DND-41 (cell line): ENCODE measurements around the gene SYCP2.

Experiments
- ATAC-seq: fragments of 200-7000 bp; cut with Tn5 transposase; 3 replicates; pipeline ENCODE4 v1.9.1; 2021; ENCODE audit warnings: low read depth; ENCODE audit not compliant: insufficient read depth
- DNase-seq: peaks from one replicate; pipeline ENCODE4 v3.0.0-alpha.2; 2020
- H2AFZ ChIP-seq: 2 replicates; pipeline ENCODE4 v1.6.0; 2012; ENCODE audit warnings: low read depth, low read length
- H3K27ac ChIP-seq: 2 replicates; pipeline ENCODE4 v1.5.1; 2012; ENCODE audit warnings: low read length, inconsistent platforms
- H3K27me3 ChIP-seq: fragments of 200-600 bp; sonication (generic); 2 replicates; pipeline ENCODE4 v1.6.0; 2012; ENCODE audit warnings: low read length, mild to moderate bottlenecking, inconsistent platforms; ENCODE audit not compliant: insufficient read depth, poor library complexity
- H3K36me3 ChIP-seq: 2 replicates; pipeline ENCODE4 v1.5.1; 2012; ENCODE audit warnings: low read length, inconsistent platforms; ENCODE audit not compliant: insufficient read depth
- H3K4me1 ChIP-seq: 2 replicates; pipeline ENCODE4 v1.5.1; 2012; ENCODE audit warnings: mild to moderate bottlenecking, low read length; ENCODE audit not compliant: insufficient read depth
- H3K4me2 ChIP-seq: 2 replicates; pipeline ENCODE4 v1.6.0; 2012; ENCODE audit warnings: mild to moderate bottlenecking, moderate library complexity, low read length, inconsistent platforms; ENCODE audit not compliant: insufficient read depth
- H3K4me3 ChIP-seq, 2 experiments: fragments of 200-600 bp in 1 of 2; shearing (Covaris generic) in 1 of 2; 2 replicates each; pipeline ENCODE4 v1.5.1; 2012 to 2016; ENCODE audit warnings: inconsistent platforms in 2 of 2, low read length in 2 of 2, mild to moderate bottlenecking in 2 of 2, low read depth in 1 of 2, moderate library complexity in 1 of 2
- H3K79me2 ChIP-seq: 2 replicates; pipeline ENCODE4 v1.6.0; 2012; ENCODE audit warnings: low read length, inconsistent platforms; ENCODE audit not compliant: insufficient read depth
- H3K9ac ChIP-seq: 2 replicates; pipeline ENCODE4 v1.6.0; 2012; ENCODE audit warnings: low read depth, mild to moderate bottlenecking, inconsistent platforms, low read length, moderate library complexity
- H3K9me3 ChIP-seq: 2 replicates; pipeline ENCODE4 v1.5.1; 2012; ENCODE audit warnings: low read length, moderate library complexity, mild to moderate bottlenecking, inconsistent platforms; ENCODE audit not compliant: insufficient read depth, severe bottlenecking
- H4K20me1 ChIP-seq: 2 replicates; pipeline ENCODE4 v1.6.0; 2012; ENCODE audit warnings: low read length; ENCODE audit not compliant: insufficient read depth
- CTCF ChIP-seq: IDR thresholded peaks from 2 replicates; pipeline ENCODE4 v1.5.1; 2012; ENCODE audit warnings: borderline replicate concordance, low read length, moderate library complexity, mild to moderate bottlenecking; ENCODE audit not compliant: poor library complexity, severe bottlenecking; ENCODE audit errors: extremely low read depth
- EZH2 ChIP-seq: IDR thresholded peaks from 3 replicates; pipeline ENCODE4 v1.6.1; 2012; ENCODE audit warnings: borderline replicate concordance, low read depth, mild to moderate bottlenecking, moderate library complexity, low read length, inconsistent platforms; ENCODE audit not compliant: severe bottlenecking

Gene SYCP2

GRCh38 chr20:59940129-59940955 is 6.9 kb upstream of the SYCP2 start, which contains the start of the genes FAM217B and PPP1R3D:
FAM217B (plus strand) TSS chr20:59940389; CDS start chr20:59943944, 3,555 bp downstream.
PPP1R3D (minus strand) TSS chr20:59940305; CDS start chr20:59939931, 374 bp downstream.
- Histone ChIP-seq H3K36me3 (peaks cover 32% of the 10 kb centered on the region), H3K27me3 (no peaks in the 10 kb centered on the region), H3K4me1 (peaks cover 25% of the 10 kb centered on the region), H3K79me2 (peaks cover 19% of the 10 kb centered on the region), H2AFZ (peak within 1 kb of the TSS; percentile 98), H3K4me3 (peak within 1 kb of the TSS; percentile 31 to 71), H3K4me2 (peak within 1 kb of the TSS; percentile 68), H4K20me1 (no peaks in the 10 kb centered on the region), H3K9ac (peak within 1 kb of the TSS; percentile 73), H3K9me3 (no peaks in the 10 kb centered on the region), H3K27ac (peak within 1 kb of the TSS; percentile 89)
- DNase-seq (peak; percentile 93), ATAC-seq (peak; percentile 96)
- TF ChIP-seq EZH2 (no peak), CTCF (peak; percentile 44)

GRCh38 chr20:59939879-59940128 is 6.4 kb upstream of the SYCP2 start:
- Histone ChIP-seq H3K4me3 (peak overlapping the region; percentile 31 to 71; a peak in 3 of 4 replicates), H3K36me3 (peaks cover 27% of the 10 kb centered on the region), H3K4me2 (peak overlapping the region; percentile 68), H3K9ac (peak overlapping the region; percentile 73), H3K27me3 (no peaks in the 10 kb centered on the region), H2AFZ (peak overlapping the region; percentile 98), H3K4me1 (peaks cover 25% of the 10 kb centered on the region), H3K27ac (peak overlapping the region; percentile 89), H3K9me3 (no peaks in the 10 kb centered on the region), H3K79me2 (peaks cover 19% of the 10 kb centered on the region), H4K20me1 (no peaks in the 10 kb centered on the region)
- ATAC-seq (peak; percentile 10), DNase-seq (no peak)
- TF ChIP-seq EZH2 (no peak), CTCF (no peak)

- no peaks in the 10 kb centered on the region for H4K20me1 ChIP-seq
- no peak overlapping the region; the same call in 1 of the 2 replicates for H3K27ac ChIP-seq
- peaks cover 22% of the 10 kb centered on the region for H3K36me3 ChIP-seq
- peaks cover 25% of the 10 kb centered on the region for H3K4me1 ChIP-seq
- H3K9ac ChIP-seq, result peak overlapping the region; percentile 73
- H3K79me2 ChIP-seq, result peaks cover 19% of the 10 kb centered on the region
- H3K9me3 ChIP-seq, result no peaks in the 10 kb centered on the region
- H3K4me3 ChIP-seq, result peak overlapping the region; percentile 31 to 71; a peak in 3 of 4 replicates
- H3K27me3 ChIP-seq, result no peaks in the 10 kb centered on the region
- no peak for ATAC-seq
- no peak for DNase-seq
- peak overlapping the region; percentile 68 for H3K4me2 ChIP-seq
- peak overlapping the region; percentile 98 for H2AFZ ChIP-seq
- TF ChIP-seq CTCF (no peak), EZH2 (no peak)
These were observed 5.8 kb upstream of the SYCP2 start for GRCh38 chr20:59939052-59939878.
